ENCODE results near the gene RPS10.

Gene RPS10

DNA sequence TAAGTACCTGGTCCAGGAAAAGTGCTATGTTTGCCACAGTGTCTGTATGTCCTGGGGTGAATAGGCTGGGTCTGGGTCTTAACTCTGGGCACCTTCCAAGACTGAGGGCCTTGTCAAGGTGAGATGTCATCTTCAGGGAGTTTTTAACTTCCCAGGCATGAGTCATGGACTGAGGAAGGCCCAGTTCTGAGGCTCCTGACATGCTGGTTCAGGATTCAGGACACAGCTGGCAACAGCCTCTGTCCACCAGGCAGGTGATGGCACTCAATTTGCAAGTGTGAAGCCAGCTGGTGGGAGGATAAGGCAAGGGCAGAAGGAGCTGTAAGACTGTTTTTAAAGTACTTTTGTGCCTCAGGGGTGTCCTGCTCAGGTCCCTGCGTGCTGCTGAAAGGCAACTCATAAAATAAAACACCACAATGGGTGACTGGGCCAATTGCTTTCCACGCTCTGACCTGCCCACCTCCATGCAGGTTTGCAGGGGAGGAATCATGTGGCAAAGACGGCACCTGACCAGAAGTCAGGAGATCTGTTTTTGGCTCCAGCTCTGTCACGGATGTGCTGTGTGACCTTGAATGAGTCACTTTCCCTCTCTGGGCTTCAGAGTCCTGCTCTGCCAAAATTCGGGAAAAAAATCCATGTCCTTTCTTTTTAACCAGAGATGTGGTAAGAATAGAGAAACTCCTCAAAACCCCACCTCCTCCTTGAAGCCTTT lies 35.1 kb upstream of the RPS10 start:
- no peak for DNase-seq (ENCODE audit: low spot score)
- TF ChIP-seq, protein P1, sequence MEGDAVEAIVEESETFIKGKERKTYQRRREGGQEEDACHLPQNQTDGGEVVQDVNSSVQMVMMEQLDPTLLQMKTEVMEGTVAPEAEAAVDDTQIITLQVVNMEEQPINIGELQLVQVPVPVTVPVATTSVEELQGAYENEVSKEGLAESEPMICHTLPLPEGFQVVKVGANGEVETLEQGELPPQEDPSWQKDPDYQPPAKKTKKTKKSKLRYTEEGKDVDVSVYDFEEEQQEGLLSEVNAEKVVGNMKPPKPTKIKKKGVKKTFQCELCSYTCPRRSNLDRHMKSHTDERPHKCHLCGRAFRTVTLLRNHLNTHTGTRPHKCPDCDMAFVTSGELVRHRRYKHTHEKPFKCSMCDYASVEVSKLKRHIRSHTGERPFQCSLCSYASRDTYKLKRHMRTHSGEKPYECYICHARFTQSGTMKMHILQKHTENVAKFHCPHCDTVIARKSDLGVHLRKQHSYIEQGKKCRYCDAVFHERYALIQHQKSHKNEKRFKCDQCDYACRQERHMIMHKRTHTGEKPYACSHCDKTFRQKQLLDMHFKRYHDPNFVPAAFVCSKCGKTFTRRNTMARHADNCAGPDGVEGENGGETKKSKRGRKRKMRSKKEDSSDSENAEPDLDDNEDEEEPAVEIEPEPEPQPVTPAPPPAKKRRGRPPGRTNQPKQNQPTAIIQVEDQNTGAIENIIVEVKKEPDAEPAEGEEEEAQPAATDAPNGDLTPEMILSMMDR (IDR thresholded peaks at IDR 0.05) = no peak
- no peak overlapping the region for H3K4me3 ChIP-seq
- H3K27ac ChIP-seq = no peak overlapping the region

DNA sequence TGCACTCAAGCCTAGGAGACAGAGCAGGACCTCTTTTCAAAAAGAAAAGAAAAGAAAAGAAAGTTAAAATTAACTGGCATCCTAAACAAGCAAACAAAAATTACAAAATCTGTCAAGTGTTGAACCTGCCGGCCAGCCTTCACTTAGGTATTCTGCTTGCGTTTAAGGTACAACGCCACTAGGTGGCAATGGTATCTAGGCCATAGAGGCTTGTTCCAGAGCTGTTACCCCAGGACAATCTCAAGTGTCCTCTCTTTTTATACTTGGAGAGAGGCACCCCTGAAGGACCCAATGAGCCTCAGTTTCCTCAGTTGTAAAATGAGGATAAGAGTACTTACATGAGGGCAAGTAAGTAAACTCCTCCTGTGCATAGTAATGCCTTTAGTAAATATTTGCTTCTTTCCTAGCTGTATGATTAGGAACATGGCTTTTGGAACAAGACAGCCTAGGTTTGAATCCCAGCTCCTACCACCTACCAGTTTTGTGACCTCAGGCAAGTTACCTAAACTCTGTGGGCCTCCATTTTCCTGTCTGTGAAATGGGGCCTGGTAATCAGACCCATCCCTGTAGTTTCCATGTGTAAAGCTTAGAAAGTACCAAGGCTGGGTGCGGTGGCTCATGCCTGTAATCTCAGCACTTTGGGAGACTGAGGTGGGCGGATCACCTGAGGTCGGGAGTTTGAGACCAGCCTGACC lies 34.2 kb upstream of the RPS10 start:
- DNase-seq (ENCODE audit: low spot score) = no peak
- Histone ChIP-seq H3K4me3 (no peak overlapping the region), H3K27ac (no peak overlapping the region)
- TF ChIP-seq, protein P1 (IDR thresholded peaks at IDR 0.05) = no peak

DNA sequence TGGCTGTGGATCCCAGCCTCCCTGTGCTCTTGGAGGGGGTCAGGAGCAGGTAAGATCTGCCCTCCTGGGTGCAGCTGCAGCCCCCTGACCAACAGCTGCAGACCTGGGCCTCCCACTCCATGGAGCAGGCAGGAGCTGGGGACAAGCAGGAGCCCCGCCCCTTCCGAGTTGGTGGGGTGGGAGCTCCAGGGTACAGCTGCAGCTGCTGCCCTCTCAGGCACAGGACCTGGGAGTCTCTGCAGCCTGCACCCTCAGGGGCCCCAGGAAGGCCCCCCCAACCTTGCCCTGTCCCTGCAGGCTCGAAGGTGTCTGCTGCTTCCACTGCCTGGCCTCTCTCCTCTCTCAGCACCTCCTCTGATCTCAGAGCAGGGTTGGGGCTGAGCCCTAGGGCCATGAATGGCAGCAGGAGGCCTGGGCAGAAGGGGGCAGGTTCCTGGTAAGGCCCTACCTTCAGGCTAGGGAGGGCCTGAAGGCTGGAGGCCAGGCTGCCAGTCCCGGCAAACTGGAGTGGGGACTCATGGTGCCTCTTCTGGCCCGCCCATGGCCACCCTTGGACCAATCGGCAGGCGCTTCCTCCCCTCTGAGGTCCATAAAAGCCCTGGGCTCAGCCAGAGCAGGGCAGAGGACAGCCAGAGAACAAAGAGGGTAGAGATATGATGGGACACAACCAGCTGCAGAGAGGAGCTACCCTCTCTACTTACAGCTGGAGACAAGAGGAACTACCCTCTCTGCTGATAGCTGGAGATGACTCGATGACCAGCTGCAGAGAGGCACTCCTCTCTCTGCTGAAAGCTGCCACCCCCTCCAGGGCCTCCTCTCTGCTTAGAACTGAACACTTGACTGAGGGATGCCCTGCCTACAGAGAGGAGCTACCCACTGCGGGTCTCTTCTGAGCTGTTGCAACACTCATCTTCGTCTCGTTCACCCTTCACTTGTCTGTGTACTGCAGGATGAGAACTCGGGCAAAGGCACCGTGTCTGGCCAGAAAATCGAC lies 32.2 kb upstream of the RPS10 start:
- no peak for DNase-seq (ENCODE audit: low spot score)
- H3K4me3 ChIP-seq = no peak overlapping the region
- H3K27ac ChIP-seq = no peak overlapping the region
- TF ChIP-seq, protein P1 (IDR thresholded peaks at IDR 0.05) = no peak

GRCh38 chr6:34457382-34457741 lies 31.5 kb upstream of the RPS10 start:
- DNase-seq (ENCODE audit: low spot score) = no peak
- no peak overlapping the region for H3K27ac ChIP-seq
- H3K4me3 ChIP-seq = no peak overlapping the region
- TF ChIP-seq, protein P1 (IDR thresholded peaks at IDR 0.05) = no peak

- Histone ChIP-seq H3K4me3 (no peak overlapping the region), H3K27ac (no peak overlapping the region)
- no peak for DNase-seq (ENCODE audit: low spot score)
- TF ChIP-seq, protein P1 (IDR thresholded peaks at IDR 0.05) = no peak
Observed at GRCh38 chr6:34455831-34456230, 30.0 kb upstream of the RPS10 start.

- no peak for DNase-seq (ENCODE audit: low spot score)
- Histone ChIP-seq H3K27ac (no peak overlapping the region), H3K4me3 (no peak overlapping the region)
- TF ChIP-seq, protein P1 (IDR thresholded peaks at IDR 0.05) = no peak
Observed at GRCh38 chr6:34451192-34451591, 25.3 kb upstream of the RPS10 start.

Measured in coronary artery (tissue), 2 donors.